ENCODE measurements around the gene GET3.

GET3 gene

GRCh38 chr19:12754465-12755196 is 17.3 kb downstream of the GET3 start:
- no peak for DNase-seq

GRCh38 chr19:12756150-12756883 is 19.0 kb downstream of the GET3 start:
- no peak for DNase-seq

- peak; percentile 53 to 64 for DNase-seq
Observed at GRCh38 chr19:12757544-12758274, 20.4 kb downstream of the GET3 start.

GRCh38 chr19:12759686-12760085 is 22.4 kb downstream of the GET3 start:
- no peak for DNase-seq

- no peak for DNase-seq
Observed at GRCh38 chr19:12763100-12763499, 25.8 kb downstream of the GET3 start.

- DNase-seq: no peak
Observed at GRCh38 chr19:12764698-12765097, 27.4 kb downstream of the GET3 start.

GRCh38 chr19:12766051-12766521 is 28.8 kb downstream of the GET3 start:
- peak; percentile 80 for DNase-seq

- no peak for DNase-seq
Observed at GRCh38 chr19:12767150-12767549, 29.9 kb downstream of the GET3 start.

GRCh38 chr19:12767666-12768065 is 30.4 kb downstream of the GET3 start:
- DNase-seq: no peak

GRCh38 chr19:12769689-12770088 is 32.4 kb downstream of the GET3 start:
- DNase-seq: no peak

- no peak for DNase-seq
Observed at GRCh38 chr19:12770922-12771321, 33.6 kb downstream of the GET3 start.

- DNase-seq: no peak
Observed at GRCh38 chr19:12772323-12772722, 35.0 kb downstream of the GET3 start.

GRCh38 chr19:12773571-12773970 is 36.3 kb downstream of the GET3 start:
- peak; percentile 22 to 34 for DNase-seq

GRCh38 chr19:12774588-12775555 is 37.6 kb downstream of the GET3 start, which contains the start of gene HOOK2:
Gene HOOK2 (minus strand): TSS chr19:12775552. CDS start chr19:12775449, 103 bp downstream.
- no peak for DNase-seq

- peak; percentile 67 to 78 for DNase-seq
Observed at GRCh38 chr19:12777217-12778016, 40.1 kb downstream of the GET3 start.

- DNase-seq: peak in 1 of 2 experiments; percentile 54
Observed at GRCh38 chr19:12778017-12778904, 41.0 kb downstream of the GET3 start.

- DNase-seq: no peak
Observed at GRCh38 chr19:12778905-12779161, 41.5 kb downstream of the GET3 start.

GRCh38 chr19:12779162-12779993 is 42.1 kb downstream of the GET3 start:
- no peak for DNase-seq

GRCh38 chr19:12782174-12782423 is 44.8 kb downstream of the GET3 start:
- no peak for DNase-seq

Data from Kasumi-1 (cell line).